ENCODE data around the gene CBX8.

CBX8 gene

DNA sequence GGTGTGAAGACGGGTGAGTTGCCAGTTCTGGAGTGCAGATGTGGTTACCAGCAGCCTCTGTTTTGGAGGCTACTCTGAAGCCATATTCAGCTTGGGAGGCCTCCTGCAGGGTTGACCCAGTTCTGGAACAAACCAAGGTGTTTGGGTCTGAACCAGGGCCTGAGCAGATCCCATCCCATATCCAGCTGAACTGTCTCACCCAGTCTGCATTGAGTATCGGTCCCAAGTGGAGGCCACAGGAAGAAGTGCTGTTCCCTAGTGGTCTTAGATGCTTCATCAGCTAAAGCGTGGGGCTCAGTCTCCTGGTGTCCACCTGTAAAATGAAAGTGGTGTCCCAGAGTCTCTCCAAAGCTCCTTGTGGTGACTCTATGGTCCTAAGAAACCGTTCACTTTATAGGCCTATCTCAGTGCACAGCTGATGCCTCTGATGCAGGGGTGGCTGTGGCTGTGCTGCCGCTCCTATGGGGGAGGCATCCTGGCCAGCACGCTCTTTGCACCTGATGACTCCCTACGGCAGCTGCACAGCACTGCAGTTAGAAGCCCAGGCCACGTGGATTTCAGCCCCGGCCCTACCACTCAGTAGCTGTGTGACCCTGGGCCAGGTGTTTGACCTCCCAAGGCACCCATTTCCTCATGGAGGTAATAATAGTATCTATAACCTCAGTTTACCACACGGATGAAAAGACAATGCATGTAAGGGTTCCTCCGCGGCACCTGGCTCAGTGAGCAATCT, 21.3 kb upstream of the CBX8 start:
- DNase-seq: no peak

DNA sequence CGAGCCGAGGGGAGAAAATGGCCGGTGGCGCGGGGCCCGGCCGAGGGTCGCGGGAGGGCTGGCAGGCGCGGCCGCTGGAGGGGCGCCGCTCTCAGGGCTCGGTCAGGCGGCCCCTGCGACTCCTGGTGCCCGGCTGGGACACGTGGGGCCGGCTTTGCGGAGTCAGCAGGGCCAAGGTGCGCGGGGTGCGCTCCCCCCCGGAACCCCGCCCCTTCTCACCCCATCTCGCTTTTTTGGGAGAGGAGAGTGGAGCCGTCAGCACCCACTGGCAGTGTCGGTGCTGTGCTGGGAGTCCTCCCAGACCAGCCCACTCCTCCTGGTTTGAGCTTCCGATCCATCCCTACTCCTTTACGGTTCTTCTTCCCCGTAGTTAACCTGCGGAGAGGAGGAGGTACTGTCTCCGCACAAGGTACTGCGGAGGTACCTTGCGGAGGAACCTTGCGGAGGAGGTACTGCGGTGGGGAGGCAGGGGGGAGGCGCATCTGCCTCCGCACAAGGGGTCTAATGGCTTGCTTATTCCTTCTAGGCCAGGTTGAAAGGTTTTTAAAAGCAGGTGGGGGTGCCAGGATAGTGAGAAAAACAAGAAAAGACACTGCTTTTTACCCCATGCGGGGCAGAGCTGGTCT, 19.1 kb upstream of the CBX8 start:
- no peak for DNase-seq

DNA sequence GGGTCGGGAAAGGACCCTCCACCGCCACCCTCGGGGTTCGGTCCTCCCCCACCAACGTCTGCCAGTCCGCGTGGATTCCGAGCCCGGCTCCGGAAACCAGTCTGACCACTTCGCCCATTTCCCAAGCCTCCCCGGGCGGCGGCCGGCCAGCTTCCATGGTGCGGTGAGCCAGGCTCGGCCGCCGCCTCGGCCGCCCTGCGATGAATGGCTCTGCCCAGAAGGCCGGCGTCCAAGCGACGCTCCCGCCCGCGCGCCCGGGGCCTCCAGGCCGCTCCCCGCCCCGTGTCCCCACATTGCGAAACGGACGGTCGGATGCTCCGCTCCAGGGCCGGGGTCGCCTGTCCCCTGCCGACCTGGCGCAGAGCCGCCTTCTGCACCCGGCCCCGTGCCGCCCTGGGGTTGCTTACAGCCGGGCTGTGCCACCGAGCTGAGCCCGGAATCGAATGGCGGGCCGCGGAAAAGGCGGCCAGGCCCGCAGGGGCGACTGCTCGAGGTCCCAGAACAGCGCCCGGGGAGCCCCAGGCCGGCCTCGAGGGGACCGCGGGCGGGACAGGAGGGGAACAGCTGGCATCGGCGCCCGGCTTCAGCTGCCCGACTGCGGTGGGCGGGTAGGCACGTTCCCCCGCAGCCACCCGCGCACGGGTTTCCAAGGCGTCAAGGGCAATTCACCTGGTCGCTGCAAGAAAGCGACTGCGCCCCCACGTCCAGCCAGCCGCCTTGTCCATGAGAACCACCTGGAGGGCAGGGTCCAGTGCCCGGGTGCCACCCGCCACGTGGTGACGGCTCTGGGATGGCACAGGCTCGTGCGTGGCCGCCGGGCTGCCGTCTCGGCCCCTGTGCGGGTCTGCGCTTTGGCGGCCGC, 18.3 kb upstream of the CBX8 start:
- DNase-seq: no peak

DNA sequence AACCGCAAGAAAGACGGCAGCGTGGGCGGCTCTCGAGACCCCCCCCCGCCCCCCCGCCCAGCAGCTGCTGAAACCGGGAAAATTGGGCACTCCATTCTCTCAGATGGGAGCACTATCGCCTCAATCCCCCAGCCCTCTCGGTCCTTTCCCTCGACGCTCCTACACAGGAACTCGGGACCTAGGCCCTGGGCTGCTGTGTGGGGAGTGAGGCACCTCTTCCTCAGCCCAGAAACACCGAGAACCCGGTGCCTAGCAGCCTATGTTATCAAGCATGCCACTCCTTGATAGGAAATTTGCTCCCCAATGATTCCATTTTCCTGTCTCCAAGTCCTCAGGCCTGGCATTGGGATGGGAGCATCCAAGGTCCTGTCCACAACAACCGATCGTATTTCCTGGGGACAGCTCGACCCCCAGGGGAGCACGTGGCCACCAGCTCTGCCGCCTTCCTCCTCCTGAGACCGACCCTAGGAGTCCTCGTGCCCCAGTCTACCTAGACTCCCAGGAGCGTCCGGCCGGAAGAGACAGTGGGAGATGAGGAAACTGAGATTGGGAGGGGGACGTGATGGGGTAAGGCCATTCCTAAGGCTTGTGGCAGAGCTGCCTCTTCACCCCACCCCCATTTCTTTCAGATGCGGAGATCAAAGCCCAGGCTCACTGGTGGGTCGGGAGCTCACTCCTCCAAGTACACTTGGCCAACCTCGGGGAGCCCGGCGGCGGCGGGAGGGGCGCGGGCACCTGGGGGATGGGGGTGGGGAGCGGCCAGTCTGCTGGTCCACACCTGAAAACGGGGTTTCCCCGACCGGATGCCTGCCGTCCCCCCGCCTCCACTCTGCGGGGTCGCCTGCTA, 17.5 kb upstream of the CBX8 start:
- DNase-seq: no peak

DNA sequence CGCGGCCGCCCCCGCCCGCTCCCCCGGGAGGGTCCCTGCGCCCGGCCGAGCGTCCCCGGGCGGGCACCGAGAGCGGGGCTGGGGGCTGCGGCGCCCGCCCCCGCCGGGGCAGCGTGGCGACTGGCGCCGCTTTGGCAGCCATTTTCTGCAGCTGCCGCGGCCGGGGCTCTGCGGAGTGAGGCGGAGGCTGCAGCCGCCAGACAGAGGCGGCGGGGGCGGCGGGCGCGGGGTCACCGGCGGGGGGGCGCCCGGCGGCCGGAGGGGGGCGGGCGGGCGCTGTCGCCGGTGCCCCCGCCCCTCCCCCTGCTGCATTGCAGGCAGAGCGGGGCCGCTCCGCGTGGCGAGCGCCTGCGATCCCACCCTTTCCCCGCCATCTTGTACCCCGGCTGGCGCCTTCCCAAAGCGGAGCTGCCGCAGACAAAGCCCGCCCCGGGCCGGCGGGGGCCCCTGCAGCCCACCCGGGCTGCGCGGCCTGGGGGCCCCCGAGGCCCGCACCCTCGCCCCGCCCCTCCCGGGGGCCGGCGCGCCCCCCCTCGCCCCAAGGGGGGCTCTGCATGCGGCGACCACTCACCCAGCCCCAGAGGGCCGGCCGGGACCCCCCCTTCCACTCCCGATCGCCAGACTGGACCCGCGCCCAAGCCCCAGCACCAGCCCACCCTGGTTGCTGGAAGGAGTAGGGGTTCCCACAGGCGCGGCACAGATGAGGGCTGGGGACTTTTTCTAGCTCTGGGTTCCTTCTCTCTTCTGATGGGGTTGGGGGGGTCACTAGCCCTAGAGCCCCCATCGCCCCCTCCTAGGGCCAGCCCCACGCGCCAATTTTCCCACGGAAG, 16.6 kb upstream of the CBX8 start:
- no peak for DNase-seq

DNA sequence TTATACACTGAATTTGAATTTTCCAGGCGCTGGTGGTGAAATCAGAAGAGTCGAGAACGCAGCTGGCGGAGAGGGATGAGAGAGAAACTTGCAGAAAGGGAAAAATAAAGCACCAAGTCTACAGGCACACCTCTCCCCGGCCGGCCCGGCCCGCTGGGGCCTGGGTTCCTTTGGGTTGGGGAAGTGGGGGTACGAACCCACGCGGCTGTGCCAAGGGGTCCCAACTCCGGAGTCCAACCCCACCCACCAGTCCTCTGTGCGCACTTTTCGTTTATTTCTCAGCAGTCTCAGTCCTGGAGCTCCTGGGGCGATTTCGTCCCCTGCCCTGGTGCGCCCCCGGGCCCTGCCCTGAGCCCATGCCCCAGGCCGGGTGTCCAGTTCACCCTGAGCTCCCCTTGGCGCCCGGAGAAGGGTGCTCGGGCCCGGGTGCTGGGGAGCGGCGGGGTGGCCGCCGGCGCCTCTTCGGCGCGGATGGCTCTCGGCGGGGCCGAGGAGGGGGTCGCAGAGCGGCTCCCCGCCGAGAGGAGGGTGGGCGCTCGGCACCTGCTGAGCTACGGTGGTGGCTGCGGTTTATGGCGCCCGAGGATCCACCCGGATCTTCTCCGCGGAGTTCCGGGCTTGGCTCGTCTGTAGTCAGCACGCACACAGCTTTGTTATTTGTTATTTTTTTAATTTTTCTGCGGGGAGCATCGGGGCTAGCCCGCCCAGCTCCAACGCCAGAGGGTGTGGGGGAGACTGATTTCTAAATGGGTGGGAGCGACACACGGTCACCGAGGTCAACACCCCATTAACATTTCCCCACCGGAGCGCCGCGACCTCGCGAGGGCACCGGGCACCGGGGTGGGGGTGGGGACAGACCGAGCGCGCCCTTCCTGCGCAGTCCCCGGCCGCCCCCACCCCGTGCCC, 15.7 kb upstream of the CBX8 start:
- no peak for DNase-seq

DNA sequence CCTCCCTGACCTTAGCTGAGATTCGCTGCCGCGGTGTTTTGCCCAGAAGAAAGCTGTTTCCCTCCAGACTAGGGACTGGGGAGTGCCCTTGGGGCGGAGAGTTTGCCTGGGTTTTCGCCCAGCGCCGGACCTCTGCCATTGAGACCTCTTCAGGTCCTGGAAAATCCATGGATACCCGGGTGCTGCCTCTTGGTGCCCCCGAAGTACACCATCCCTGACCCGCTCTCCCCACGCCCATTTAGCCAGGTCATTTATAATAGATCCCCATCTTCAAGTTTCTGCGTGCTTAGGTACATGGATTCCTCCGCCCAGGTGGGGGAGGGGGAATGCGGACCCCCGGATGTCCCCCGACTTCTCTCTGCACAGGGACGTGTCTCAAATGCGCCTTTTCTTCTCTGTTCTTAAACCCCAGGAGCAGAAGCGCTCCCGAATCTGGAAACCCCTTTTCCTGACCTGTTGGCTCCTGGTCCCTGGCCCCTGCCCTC, 15.0 kb upstream of the CBX8 start:
- no peak for DNase-seq

DNA sequence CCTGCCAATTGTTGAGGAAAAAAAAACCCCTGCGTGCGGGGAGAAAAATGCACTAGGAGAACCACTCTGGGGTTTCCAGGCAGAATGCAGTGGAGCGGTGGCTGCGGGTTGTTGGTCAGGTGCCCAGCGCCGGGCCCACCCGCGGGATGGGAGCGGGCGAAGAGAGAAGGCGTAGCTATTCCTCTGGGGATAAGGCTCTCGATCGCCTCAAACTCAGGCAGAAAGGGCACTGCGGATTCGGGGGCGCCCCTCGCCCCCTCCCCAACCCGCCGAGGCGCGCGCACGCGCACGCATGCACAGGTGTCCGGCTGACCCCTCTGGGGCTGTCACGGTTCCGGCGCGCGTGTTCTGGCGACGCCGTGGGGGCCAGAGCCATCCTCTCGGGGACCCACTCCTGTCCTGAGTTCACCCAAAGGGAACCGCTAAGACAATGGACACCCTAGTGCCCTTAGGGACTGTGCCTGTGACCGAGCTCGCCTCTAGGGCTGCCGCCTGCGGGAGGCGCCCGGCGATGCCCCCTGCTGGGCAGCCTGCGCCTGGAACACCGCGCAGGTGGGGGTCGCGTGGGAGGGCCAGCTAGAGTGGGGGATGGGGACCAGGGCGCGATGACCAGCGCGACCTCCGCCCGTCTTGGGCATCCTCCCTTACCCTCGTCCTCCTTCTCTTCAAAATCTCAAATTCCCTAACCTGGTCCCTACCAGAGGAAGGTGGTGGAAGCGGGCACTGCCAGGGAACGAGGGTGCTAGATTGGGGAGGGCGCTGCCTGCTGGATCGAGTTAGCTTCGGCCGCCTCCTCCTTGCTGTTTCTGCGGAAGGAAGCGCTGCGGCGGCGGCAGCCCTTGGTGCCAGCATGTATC, 14.4 kb upstream of the CBX8 start:
- DNase-seq: peak; percentile 71

DNA sequence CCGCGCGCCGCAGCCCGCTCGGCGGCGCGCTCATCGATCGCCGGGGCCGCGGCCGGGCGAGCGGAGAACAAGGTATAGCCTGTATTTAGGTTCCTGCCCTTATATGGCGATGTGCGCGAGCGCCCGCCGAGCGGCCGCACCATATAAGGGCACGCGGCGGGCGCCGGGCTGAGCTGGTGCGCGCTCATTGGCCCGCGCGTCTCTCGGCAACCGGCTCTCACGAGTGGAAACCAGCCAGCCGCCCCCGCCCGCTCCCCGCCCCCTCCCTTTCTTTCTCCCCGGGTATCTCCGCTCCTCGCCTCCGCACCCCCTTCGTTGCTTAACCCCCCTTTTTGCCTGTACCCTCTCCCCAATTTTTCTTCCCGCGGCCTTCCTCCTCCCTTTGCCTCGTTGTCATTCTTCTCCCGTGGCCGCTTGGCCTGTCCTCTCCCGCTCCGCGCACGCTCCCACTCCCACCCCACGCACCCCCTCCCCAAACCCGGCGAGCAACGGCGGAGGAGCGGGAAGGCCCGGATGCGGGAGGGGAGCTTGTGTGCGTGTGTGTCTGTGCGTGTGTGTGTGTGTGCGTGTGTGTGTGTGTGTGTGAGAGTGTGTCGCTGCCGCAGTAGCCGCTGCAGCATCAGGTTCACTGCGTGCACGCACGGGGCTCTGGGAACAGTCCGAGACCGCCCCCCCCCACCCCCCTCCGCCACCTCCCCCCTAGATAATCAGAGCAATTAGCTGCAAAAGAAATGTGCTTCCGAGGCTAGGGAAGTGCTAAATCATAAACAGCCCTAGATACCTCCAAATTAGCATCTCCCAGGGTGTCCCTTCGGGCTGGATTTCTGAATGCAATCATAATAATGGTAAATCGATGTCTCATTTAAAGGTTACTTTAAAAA, 13.5 kb upstream of the CBX8 start:
- peak; percentile 84 for DNase-seq

DNA sequence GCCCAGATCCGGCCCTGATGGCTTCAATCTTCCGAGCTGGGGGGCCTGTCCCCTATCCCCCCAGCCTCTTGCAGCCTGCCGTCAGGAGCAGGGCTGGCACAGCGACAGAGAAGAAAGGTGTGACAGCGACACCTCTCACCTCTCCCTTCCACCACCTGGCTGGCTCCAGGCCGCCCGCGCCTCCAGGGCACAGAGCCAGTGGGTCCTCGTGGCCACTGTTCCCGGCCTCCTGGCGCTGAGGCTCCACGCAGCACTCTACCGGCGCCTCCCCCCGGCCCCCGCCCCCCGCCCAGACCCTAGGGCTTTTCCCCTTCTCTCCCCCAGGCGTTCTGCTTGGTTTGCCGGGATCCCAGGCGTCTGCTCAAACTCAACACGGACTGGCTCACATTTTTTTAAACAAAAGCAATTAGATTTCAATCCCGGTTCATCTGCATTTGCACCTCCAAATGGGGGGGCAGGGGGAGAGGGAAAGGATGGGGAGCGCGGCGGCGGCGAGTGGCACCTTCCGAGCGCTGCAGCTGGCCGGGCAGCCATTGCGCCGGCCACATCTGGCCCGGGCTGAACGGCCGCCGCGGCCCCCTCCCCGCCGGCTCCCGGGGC, 12.8 kb upstream of the CBX8 start:
- DNase-seq: no peak

DNA sequence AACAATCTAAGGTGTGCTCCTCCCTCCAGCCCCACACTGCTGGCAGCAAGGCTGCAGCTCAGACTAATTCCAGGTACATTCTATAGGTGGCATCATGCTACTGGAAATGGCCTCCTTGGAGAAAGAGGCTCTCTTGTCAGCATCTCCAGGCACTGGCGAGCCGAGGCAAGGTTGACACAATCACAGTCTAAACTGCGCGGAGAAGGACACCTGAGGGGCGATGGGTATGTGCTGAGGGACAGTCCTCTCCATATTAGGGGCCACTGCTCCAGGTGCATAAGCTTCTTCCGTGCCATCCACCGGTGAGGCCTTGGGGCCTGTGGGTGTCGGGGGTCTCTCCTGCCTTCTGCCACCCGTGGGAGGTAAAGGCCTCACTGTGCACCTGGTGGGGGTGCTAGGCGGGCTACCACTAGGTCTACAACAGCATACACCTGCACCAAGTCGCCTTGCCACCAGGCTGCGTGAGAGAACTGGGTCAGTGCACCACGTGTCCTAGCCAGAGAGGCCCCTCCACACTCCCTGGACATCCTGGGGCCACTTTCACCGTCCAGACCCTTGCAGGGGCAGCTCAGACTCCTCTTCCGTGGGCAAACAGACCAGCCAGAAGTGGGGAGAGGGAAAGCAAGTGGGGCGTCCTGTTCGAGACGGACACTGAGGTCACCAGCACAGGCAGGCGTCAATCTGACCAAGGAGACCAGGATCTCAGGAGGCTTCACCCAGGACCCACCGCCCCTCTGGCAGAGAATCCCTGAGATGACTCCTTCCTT, 12.1 kb upstream of the CBX8 start:
- no peak for DNase-seq

DNA sequence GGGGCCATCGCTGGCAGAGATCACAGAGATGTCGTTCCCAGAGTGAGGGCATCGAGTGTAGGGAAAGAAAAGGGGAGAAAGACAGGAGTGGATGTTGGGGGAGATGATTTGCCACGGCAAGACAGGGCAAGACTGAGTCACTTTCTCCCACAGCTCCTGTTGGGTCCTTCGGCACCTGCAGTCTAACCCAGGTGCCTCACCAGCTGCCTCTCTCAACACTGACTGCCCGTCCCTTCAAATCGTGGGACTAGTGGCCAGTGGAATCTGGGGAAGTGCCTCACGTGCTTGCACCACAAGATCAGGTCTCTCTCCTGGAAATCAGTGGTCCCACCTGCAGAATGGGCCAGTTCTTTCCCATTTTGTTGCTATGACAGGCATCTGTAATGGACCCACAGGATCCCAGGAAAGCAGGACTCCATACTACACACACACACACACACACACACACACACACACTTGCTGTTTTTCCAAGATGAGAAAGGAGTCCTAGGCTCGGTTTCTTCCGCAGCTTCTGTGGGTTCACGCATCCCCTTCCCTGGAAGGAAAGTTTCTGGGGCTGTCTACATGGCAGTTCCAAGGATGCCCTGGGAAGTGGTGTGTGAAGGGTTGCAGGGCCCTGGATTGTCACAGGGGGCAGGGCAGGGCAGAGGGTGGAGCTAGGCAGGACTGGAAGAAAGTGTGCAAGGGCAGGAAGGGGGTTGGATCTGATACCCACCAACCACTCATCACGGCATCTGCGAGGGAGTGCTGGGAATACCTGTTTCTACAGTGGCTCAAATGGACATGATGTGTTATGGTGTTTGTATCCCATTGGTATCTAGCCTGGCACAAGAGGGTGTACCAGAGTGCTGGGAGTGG, 10.2 kb upstream of the CBX8 start:
- no peak for DNase-seq

DNA sequence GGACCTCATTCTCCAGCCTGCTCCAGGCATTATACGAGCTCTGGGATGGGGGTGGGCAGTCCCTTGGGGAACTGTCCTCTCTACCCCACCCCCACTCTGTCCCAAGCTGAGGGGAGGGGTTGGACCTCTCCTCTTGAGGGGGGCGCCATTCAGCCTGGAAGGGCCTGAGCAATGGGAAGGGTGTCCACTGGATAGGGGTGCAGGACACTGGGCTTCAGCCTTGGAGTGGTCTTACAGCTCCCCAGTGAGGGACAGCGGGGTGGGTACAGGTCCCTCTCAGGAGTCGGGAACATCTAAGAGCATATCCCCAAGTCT, 9.5 kb upstream of the CBX8 start:
- no peak for DNase-seq

DNA sequence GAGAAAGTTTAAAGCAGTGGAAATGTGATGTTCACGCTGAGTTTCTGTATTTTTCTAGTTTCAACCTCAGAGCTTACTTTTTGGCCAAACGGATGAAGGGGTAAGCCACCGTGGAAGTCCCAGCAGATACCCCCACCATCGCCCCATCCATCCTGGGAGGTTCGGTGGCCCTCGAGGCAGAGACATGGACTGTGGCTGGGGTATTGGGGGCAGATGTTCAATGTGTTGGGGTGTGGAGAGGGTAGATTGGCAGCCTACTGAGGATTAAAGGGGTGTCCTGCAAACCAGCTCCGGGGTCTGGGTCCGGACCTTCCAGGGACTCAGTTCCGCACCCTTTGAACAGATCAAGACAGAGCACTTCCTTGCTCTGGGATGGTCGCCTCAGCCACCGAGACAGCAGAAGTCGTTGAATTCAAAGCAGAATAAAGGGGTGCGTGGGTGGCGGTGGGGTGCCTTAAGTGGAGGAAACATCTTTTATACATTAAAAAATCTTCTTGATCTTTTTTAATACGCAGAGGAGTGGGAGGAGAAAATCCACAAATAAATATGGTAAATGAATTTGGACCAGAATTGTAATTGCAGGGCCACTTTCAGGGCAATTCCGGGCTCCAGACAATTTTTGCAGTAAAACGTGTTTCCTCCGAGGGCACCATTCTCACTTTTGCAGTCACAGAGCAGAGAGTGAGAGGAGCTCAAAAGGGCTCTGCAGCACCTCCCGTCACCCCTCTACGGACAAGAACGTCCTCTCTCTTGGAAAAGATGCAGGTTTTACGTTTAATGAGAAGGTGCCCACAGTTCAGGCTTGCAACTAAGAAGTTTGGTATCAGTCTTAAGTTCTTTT, 8.2 kb upstream of the CBX8 start:
- DNase-seq: no peak

DNA sequence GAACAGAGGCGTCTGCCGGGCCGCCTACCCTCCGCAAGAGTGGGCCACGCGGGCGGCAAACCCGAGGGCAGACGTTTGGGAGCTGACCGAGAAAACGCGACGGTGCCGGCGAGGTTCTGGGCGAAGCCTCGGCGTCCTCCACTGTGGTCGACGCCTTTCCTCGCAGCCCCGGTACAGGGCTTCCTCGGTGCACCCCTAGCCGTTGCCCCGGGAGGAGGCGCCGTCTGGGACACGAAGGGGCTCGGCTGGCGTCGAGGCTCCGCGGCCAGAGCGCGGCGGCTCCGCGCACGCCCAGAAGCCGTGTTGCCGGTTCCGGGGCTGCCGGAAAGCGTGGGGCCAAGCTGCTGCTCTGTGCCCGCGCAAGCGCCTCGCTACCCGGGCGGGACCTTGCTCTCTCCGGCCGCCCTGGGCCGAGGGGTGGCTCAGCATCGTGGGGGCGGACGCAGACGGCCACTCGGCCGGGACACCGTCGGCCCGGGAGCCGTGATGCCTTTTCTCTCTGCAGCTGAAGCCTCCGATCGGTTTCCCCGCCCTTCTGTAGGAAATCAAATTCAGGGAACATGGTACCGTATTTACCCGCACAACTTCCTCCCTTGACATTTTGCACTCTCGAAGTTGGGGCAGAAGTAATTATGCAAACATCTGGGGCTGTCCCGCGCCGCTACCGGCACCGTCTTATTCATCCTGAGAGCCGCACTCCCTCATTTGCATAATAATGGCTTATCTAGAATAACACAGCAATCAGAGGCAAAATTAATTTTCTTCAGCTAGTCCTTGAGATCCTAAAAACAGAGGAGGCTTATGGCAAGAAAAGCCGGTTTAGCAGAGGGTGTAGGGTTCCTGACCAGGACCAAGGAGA, 7.3 kb upstream of the CBX8 start:
- peak; percentile 52 for DNase-seq
